Raji (cell line): ENCODE results near the gene CPNE5.

Experiments used
- POLR2A ChIP-seq: IDR thresholded peaks from 2 replicates; pipeline ENCODE4 v1.6.1; 2011; ENCODE audit warnings: low read depth, low read length, control low read depth; ENCODE audit not compliant: insufficient read depth

Gene CPNE5

DNA sequence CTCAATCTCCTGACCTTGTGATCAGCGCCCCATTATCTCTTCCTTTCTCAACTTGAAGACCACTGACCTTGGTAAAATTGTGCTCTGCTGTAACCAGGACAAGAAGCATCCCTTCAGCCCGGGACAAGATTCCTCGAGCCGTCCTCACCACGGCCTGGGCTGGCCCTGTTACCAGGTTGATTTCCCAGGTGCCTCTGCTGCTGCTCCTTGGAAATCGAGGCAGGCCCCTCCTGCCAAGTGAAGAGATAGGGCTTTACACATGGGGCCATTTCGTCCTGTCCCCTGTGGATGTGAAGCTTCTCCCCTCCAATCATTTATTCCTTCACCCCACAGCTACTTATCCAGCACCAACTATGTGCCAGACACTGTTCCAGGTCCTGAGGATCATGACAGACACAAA lies 120.1 kb downstream of the CPNE5 start:
- no peak for TF ChIP-seq POLR2A

DNA sequence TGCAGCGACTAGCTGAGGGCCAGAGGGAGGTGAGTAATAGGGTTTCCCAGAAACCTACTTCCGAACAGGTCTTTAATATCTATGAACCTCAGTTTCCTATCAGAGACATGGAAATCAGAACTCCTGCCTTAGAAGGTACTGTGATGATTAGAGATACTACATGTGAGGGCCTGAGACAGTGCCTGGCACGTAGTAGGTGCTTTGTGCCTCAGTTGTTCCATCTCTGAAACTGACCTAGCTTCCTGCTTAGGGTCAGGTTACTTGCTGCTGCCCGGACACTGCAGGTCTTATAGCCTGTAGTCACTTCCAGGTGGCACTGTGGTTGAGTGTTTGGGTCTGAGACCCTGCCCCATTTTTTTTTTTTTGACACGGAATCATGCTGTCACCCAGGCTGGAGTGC lies 120.7 kb downstream of the CPNE5 start:
- TF ChIP-seq POLR2A = no peak

DNA sequence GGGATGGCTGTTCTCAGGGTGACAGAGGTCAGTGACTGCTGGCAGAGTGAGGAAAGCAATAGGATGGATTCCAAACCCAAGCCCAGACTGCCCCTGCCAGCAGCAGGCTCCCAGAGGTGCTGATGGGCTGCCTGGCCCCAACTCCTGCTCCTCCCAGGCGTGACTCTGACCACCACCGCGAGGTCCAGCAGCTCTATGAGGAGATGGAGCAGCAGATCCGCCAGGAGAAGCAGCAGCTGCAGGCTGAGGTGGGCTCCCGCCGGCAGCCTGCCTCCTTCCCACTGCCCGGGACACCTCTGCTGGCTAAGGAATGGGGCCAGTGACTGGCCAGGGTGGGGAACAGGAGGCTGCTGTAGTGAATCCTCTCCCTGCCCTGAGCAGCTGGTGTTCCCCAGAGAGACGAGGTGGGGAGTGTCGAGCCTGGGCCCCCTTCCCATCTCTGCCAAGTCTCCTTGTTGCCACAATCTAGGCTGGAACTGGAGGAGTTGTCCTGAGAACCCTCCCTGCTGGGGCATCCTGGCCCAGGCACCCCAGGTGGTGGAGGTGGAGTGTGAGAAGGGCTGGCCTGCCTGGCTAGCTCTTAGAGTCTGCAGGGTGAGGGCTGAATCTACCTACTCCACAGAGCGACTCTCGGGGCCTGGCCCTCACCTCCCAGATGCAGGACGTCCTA lies 121.2 kb downstream of the CPNE5 start:
- TF ChIP-seq POLR2A = no peak

DNA sequence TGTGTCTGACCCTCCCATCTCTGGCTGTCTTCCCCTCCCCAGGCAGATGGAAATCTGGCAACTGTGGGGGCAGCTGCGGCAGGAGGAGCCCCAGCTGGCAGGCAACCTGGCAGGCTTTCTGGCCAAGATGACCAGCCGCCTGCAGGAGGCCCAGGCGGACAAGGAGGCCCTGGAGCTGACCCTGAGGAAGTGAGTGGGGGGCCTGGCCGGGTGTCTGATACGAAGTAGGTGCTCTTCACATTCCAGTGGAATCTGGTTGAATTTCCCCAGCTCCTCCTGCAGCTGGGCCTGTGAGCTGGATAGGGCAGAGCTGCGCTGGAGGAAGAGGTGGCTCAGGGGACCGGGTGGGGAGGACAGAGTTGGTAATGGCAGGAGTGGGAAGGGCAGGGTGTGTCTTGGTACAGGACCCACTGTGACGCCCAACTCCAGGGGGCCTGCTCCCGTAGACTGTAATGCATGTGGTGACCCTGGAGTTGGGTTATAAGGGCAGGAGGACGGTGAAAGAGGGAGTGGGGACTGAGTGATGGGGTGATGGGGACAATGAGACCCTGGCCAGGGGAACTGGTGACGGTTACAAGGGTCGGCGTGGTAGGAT lies 121.9 kb downstream of the CPNE5 start:
- TF ChIP-seq POLR2A = no peak

DNA sequence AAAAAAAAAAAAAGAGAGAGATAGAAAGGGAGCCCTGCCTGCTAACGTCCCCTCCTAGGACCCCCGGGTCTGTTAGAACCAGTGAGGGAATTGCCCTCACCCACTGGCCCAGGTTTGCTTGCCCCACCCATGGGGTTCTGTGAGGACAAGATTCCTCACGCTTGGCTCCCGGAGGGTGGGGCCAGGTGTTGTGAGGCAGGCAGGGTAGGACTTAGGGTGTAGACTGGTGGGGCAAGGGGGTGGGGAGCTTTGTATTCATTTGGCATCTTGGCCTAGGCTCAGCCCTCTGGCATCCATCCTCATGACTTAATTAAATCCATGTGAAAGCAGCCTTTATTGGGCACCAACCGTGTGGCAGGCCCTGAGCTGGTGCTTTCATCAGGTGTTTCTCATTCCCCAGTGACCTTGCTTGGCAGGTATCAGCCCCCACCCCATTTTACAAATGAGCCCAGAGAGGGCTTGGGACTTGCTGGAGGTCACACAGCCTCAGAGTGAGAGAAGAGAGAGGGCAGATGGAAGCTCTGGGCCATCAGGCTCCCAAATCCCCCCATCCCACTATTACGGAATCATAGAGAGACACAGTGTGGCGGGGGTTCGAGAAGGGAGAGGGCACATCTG lies 122.7 kb downstream of the CPNE5 start:
- TF ChIP-seq POLR2A = no peak

DNA sequence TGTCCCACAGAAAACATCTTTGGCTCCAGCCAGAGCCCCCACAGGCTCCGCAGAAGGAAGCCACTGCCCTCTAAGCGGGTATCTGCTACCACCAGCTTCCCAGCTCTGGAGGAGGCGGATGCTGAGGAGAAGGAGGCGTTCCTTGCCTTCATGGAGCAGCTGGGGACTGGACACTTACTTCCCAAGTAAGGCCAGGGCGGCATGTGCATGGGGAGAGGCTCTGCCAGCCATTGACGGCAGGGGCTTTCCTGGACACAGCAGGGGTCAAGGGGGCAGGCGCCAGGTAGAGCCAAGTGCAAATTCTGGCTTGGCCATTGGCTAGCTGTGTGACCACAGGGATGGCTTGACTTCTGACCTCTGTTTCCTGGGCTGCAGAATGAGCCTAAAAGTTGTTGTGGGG lies 123.8 kb downstream of the CPNE5 start:
- no peak for TF ChIP-seq POLR2A

DNA sequence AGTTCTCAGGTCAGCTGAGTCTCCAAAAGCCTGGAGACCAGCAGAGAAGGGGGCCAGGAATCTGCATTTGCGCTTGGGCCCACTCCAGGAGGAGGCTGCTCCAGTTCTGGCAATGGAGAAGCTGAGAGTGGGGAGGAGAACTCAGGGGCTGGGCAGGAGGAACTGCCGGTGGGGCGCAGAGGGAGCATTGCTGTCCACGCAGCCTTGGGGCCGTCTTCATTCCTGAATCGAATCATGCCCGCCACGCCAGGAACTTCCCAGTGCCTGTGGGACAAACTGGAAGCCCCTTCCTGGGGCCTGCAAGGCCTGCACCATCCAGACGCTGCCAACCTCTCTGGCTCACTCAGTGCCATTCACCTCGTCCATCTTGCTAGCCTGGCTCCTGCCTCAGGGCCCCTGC lies 124.7 kb downstream of the CPNE5 start:
- TF ChIP-seq POLR2A = no peak

DNA sequence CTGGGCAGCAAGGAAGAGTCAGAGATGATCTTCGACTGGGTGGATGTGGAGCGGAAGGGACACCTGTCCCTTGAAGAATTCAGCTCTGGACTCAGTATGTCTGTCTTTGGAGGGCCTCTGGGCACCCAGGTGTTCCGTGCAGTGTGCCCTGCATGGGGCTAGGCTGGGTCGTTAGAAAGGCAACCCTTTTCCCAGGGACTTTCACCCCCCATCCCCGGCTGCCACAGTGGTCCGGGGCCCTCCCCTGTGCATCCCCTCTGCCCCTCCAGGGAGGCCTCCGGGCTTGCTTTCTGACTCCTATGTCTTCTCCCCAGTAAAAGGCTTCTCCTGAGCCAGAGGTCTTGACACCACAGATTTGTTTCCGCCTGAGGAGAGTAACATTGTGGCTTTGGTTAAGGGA lies 125.4 kb downstream of the CPNE5 start:
- TF ChIP-seq POLR2A = no peak

DNA sequence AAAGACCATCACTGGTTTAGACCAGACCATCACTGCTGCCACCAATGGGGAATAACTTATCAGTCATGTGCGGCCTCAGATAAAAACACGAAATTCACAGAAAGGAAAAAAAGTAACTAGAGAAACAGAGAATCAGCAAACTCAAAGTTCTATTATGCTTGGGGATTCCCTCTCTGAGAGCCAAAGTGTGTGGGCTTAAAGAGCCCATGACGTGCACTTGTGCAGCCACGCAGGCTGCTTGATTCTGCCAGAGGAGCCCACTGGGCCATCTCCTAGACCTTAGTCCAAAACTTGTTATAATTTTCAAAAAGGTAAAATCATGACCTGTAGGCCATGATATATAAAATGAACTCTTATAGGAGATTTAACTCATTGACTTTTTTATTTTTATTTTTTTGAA lies 126.4 kb downstream of the CPNE5 start:
- no peak for TF ChIP-seq POLR2A

DNA sequence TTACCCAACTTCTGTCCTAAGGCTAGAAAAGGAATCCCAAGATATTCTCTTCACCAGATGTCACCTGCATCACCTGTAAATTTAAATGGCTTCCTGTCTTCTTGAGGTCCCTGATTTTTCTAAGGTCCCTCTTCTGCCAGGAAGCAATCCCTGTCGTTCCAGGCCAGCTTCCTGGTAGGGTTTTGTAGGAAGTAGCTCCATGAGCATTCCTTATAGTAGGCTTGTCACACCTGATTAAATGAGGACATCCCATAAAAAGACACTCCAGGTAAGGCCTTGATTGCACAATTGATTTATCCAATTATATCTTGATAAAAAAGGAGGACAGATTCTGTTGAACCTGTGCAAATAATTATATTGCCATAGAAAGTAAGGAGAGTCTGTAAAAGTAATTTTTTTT lies 132.9 kb downstream of the CPNE5 start:
- TF ChIP-seq POLR2A = no peak

DNA sequence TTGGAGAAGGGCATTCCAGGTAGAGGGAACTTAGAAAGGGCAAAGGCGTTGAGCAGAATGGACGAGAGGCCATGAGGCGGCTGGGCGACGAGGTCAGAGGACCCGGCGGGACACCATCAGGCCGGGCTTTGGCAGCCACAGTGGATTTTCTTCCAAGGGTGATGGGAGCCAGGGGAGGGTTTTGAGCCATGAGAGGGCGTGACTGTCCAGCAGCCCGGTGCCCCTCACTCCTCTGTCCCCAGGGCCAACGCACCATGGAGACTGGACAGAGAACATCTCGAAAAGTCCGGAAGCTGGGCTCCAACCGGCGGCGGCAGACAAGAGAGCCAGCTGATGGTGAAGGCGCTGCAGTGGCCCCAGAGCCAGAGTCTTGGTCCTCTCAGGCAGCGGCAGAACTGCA lies 135.3 kb downstream of the CPNE5 start:
- TF ChIP-seq POLR2A = no peak

DNA sequence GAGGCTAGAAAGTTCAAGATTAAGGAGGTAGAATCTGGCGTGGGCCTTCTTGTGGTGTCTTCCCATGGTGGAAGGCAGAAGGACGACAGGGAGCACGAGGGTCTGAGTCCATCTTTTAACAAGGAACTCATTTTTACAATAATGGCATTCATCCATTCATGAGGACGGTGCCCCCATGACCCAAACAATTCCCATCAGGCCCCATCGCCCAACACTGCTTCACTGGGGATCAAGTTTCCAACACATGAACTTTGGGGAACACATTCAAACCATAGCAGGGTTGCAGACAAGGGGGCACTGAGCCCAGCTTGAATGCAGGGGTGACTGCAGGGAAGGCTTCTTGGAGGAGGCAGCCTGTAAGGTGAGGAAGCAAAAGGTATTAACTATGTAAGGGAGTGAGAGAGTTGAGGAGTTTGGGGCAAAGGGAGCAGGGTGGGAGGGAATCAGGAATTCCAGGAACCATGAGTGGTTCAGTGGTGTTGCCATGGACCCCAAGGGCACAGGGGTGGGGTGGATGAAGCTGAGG lies 136.1 kb downstream of the CPNE5 start:
- TF ChIP-seq POLR2A = no peak

DNA sequence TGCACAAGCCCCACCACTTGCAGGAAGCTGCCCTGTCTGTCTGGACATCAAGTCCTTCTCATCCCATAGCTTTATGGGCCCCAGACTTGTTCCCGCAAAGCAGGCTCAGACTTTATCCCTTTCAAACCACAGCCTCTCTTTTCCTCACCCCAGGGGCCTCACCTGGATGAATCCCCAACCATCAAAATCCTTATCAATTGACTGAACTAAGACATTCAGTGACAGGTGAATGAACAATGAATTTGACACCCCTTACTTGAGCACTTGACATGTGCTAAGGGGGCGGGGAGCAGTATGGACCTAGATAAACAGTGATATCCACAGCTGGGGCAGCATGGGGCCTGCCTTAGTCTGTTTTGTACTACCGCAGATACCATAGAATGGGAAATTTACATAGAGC lies 136.6 kb downstream of the CPNE5 start:
- TF ChIP-seq POLR2A = no peak

DNA sequence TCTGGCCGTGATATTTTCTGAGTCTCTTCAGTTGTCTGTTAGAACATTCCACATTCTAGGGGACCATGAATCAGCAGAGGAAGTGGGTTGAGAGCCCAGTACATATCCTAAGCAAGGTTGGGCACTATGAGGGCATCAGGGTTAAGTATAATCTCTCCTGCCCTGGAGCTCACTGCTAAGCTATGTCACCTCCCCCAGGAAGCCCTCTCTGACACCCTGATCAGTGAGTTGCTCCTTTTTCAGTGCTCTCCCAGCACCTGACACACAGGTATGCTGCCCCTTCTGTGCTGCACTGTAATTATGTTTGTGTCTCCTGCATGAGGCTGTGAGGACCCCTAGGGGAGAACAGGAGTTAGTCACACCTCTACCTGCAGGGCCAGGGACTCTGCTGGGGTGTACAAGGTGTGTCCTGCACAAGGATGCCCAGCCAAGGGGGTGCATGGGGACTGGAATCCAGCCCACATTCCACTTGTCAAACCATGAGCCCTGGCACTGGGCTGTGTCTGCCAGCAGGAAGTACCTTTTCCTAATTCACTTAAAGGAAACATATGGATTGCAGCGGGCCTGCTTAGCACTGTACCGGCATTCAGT lies 137.7 kb downstream of the CPNE5 start:
- no peak for TF ChIP-seq POLR2A

DNA sequence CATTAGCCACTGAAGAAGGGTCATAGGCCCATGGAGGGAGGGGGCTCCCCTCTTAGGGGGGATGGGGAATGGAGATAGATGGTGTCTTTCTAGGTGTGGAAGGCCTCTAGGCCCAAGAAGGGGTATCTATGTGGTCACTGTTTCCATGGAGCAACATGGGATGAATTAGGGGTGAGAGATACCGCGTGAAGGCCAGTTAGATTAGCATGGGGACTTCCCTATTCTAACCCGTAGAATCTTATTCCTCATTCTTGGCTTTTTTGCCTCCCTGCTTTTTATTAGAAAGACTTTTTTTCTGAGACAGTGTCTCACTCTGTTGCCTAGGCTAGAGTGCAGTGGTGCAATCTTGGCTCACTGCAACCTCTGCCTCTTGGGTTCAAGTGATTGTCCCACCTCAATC lies 138.4 kb downstream of the CPNE5 start:
- no peak for TF ChIP-seq POLR2A
